Neural cell (in vitro differentiated cells): ENCODE results near the gene LRRC56. TPM values are rescaled to one million over a fixed set of nuclear protein-coding genes. Genes with fewer than 3 reads are reported as not detected.

Experiments
- H2AFZ ChIP-seq: fragments of 200-600, 300-800 bp; sonication (generic), shearing (Covaris generic); 2 replicates; pipeline ENCODE4 v1.6.0; 2014; ENCODE audit warnings: low read depth, mild to moderate bottlenecking, antibody characterized with exemption, low read length, moderate library complexity
- H3F3A ChIP-seq: fragments of 200-600 bp; shearing (Covaris generic); 2 replicates; pipeline ENCODE4 v1.6.1; 2016; ENCODE audit warnings: mild to moderate bottlenecking, moderate library complexity, mixed read lengths, antibody characterized with exemption, low read length; ENCODE audit not compliant: insufficient read depth, poor library complexity, severe bottlenecking
- H3K27ac ChIP-seq: fragments of 200-600, 300-800 bp; sonication (generic), shearing (Covaris generic); 2 replicates; pipeline ENCODE4 v1.5.1; 2014; ENCODE audit warnings: mild to moderate bottlenecking, low read length, moderate library complexity
- H3K27me3 ChIP-seq: fragments of 300-800, 200-600 bp; sonication (generic), shearing (Covaris generic); 2 replicates; pipeline ENCODE4 v1.6.0; 2014; ENCODE audit warnings: mild to moderate bottlenecking, low read depth, low read length, moderate library complexity; ENCODE audit not compliant: insufficient read depth
- H3K36me3 ChIP-seq: fragments of 300-800, 200-600 bp; sonication (generic), shearing (Covaris generic); 2 replicates; pipeline ENCODE4 v1.5.1; 2014; ENCODE audit warnings: mild to moderate bottlenecking, antibody characterized with exemption, low read length, moderate library complexity; ENCODE audit not compliant: insufficient read depth
- H3K4me2 ChIP-seq: fragments of 300-800, 200-600 bp; sonication (generic), shearing (Covaris generic); 2 replicates; pipeline ENCODE4 v1.6.0; 2014; ENCODE audit warnings: mild to moderate bottlenecking, low read length
- H3K4me3 ChIP-seq: fragments of 300-800, 200-600 bp; sonication (generic), shearing (Covaris generic); 2 replicates; pipeline ENCODE4 v1.5.1; 2014; ENCODE audit warnings: mild to moderate bottlenecking, low read length, moderate library complexity
- H3K79me2 ChIP-seq: fragments of 200-600 bp; shearing (Covaris generic); replicated peaks from 2 replicates; pipeline ENCODE4 v1.6.0; 2014; ENCODE audit warnings: mild to moderate bottlenecking, low read length, moderate library complexity; ENCODE audit not compliant: insufficient read depth
- H3K9ac ChIP-seq: fragments of 300-800, 200-600 bp; sonication (generic), shearing (Covaris generic); 2 replicates; pipeline ENCODE4 v1.6.1; 2016; ENCODE audit warnings: mild to moderate bottlenecking, low read length, mixed read lengths
- H3K9me2 ChIP-seq: fragments of 200-600 bp; shearing (Covaris generic); 2 replicates; pipeline ENCODE4 v1.6.1; 2016; ENCODE audit warnings: mild to moderate bottlenecking, low read length, mixed read lengths; ENCODE audit not compliant: insufficient read depth
- H3K9me3 ChIP-seq: fragments of 200-600, 300-800 bp; sonication (generic), shearing (Covaris generic); 2 replicates; pipeline ENCODE4 v1.6.1; 2016; ENCODE audit warnings: mild to moderate bottlenecking, mixed run types, low read length, moderate library complexity, mixed read lengths
- H4K20me1 ChIP-seq: fragments of 200-600 bp; shearing (Covaris generic); 2 replicates; pipeline ENCODE4 v1.6.1; 2016; ENCODE audit warnings: mild to moderate bottlenecking, mixed run types; ENCODE audit not compliant: insufficient read depth
- EP300 ChIP-seq: fragments of 450-650 bp; conservative IDR thresholded peaks from 2 replicates; pipeline ENCODE4 v1.6.1; 2014; ENCODE audit warnings: antibody characterized with exemption, mild to moderate bottlenecking, moderate library complexity; ENCODE audit not compliant: poor library complexity, severe bottlenecking
- EZH2 ChIP-seq: fragments of 200-600, 300-800 bp; shearing (Covaris generic), sonication (generic); IDR thresholded peaks from 2 replicates; pipeline ENCODE4 v1.6.1; 2014; ENCODE audit warnings: antibody characterized with exemption, low read length, borderline replicate concordance, mild to moderate bottlenecking; ENCODE audit not compliant: insufficient read depth, poor library complexity, severe bottlenecking
- MXI1 ChIP-seq: fragments of 450-650 bp; conservative IDR thresholded peaks from 2 replicates; pipeline ENCODE4 v1.6.1; 2014; ENCODE audit warnings: antibody characterized with exemption, mild to moderate bottlenecking; ENCODE audit not compliant: poor library complexity, severe bottlenecking
- POLR2AphosphoS5 ChIP-seq: IDR thresholded peaks from 2 replicates; pipeline ENCODE4 v1.6.1; 2012
- SMC3 ChIP-seq: fragments of 450-650 bp; conservative IDR thresholded peaks from 2 replicates; pipeline ENCODE4 v1.6.1; 2014; ENCODE audit warnings: antibody characterized with exemption, mild to moderate bottlenecking, moderate library complexity; ENCODE audit not compliant: poor library complexity
- TAF1 ChIP-seq: IDR thresholded peaks from 2 replicates; pipeline ENCODE4 v1.6.1; 2012; ENCODE audit warnings: low read depth
- polyA plus RNA-seq: library from polyadenylated mRNA; depleted of rRNA; stranded (reverse); fragments of >200 nt; gene quantifications from 2 replicates; pipeline ENCODE4 v1.2.3, GENCODE V29; 2014
- TF ChIP-seq, protein P1 (sequence below): IDR thresholded peaks from 2 replicates; pipeline ENCODE4 v1.6.1; 2012; ENCODE audit warnings: borderline replicate concordance
- TF ChIP-seq, protein P2 (sequence below): fragments of 450-650 bp; IDR thresholded peaks from 2 replicates; pipeline ENCODE4 v1.5.1; 2014; ENCODE audit warnings: antibody characterized with exemption, mild to moderate bottlenecking, moderate library complexity; ENCODE audit not compliant: poor library complexity, severe bottlenecking

LRRC56 gene
- polyA plus RNA-seq, 1 donor from 2014 or later, result 0.76 TPM

DNA sequence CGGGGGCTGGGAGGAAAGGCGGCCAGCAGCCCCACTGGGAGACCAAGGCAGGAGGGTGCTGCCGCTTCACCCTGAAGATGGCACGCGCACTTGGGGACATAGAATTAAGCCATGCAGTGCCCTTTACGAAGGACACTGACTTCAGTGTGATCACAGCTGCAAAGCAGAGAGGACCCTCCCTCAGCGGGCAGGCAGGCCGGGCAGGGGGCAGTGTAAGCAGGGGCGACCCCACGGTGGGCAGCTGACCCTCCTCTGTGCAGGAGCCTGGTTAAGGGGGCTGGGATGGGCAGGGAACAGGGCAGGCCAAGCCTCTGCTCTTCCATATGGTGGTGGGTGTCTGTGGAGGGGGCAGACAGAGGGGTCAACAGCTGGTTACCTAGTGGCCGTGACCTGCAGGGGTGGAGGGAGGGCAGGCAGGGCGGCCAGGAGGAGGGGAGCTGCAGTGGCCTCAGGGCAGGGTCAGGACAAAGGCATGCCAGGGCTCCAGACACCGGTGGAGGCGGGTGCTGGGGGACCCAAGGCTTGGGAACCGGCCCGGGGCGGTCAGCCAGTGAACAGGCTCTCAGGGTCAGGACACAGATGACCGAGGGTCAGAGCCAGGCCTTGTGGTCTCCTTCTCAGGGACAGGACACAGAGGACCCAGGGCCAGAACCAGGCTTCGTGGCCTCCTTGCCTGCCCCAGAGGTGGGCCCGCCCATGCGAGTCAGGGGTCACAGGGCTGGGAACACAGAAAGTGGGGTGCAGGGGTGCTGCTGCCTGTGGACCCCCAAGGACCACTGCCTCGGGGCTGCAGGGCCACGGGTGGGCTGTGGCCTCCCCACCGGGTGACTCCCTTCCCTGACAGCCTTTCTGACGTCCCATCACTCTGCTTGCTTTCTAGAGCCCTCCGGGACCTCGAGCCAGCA lies 16.0 kb downstream of the LRRC56 start:
- no peak overlapping the region for H3K9ac ChIP-seq
- H4K20me1 ChIP-seq, result no peaks in the 10 kb centered on the region
- no peaks in the 10 kb centered on the region for H3K36me3 ChIP-seq
- peaks cover 40% of the 10 kb centered on the region for H3K27me3 ChIP-seq
- H3F3A ChIP-seq, result no peaks in the 10 kb centered on the region
- no peak overlapping the region for H2AFZ ChIP-seq
- TF ChIP-seq, protein P1, sequence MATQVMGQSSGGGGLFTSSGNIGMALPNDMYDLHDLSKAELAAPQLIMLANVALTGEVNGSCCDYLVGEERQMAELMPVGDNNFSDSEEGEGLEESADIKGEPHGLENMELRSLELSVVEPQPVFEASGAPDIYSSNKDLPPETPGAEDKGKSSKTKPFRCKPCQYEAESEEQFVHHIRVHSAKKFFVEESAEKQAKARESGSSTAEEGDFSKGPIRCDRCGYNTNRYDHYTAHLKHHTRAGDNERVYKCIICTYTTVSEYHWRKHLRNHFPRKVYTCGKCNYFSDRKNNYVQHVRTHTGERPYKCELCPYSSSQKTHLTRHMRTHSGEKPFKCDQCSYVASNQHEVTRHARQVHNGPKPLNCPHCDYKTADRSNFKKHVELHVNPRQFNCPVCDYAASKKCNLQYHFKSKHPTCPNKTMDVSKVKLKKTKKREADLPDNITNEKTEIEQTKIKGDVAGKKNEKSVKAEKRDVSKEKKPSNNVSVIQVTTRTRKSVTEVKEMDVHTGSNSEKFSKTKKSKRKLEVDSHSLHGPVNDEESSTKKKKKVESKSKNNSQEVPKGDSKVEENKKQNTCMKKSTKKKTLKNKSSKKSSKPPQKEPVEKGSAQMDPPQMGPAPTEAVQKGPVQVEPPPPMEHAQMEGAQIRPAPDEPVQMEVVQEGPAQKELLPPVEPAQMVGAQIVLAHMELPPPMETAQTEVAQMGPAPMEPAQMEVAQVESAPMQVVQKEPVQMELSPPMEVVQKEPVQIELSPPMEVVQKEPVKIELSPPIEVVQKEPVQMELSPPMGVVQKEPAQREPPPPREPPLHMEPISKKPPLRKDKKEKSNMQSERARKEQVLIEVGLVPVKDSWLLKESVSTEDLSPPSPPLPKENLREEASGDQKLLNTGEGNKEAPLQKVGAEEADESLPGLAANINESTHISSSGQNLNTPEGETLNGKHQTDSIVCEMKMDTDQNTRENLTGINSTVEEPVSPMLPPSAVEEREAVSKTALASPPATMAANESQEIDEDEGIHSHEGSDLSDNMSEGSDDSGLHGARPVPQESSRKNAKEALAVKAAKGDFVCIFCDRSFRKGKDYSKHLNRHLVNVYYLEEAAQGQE, result no peak
- TF ChIP-seq, protein P2, sequence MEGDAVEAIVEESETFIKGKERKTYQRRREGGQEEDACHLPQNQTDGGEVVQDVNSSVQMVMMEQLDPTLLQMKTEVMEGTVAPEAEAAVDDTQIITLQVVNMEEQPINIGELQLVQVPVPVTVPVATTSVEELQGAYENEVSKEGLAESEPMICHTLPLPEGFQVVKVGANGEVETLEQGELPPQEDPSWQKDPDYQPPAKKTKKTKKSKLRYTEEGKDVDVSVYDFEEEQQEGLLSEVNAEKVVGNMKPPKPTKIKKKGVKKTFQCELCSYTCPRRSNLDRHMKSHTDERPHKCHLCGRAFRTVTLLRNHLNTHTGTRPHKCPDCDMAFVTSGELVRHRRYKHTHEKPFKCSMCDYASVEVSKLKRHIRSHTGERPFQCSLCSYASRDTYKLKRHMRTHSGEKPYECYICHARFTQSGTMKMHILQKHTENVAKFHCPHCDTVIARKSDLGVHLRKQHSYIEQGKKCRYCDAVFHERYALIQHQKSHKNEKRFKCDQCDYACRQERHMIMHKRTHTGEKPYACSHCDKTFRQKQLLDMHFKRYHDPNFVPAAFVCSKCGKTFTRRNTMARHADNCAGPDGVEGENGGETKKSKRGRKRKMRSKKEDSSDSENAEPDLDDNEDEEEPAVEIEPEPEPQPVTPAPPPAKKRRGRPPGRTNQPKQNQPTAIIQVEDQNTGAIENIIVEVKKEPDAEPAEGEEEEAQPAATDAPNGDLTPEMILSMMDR, result no peak
- TF ChIP-seq TAF1, result no peak
- no peak for TF ChIP-seq MXI1
- TF ChIP-seq EZH2, result no peak
- H3K4me3 ChIP-seq, result no peak overlapping the region
- H3K27ac ChIP-seq, result no peak overlapping the region
- no peaks in the 10 kb centered on the region for H3K79me2 ChIP-seq
- H3K9me3 ChIP-seq, result no peaks in the 10 kb centered on the region
- no peak overlapping the region for H3K4me2 ChIP-seq
- no peaks in the 10 kb centered on the region for H3K9me2 ChIP-seq

DNA sequence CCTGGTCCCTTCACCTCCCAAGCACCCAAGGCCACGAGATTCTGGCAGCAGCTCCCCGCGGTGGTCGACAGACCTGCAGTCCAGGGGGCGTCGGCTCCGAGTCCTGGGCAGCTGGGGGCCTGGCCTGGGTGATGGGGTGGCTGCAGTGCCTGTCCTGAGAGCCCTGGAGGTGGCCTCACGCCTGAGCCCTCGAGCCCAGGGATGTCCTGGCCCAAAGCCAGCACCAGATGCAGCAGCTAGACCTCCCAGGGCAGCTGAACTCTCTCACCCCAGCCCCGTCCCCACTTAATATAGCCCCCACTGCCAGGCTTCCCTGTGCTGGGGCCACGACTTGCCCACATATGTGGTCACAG lies 16.6 kb downstream of the LRRC56 start:
- no peaks in the 10 kb centered on the region for H3K9me3 ChIP-seq
- no peaks in the 10 kb centered on the region for H3F3A ChIP-seq
- H3K9ac ChIP-seq, result no peak overlapping the region
- H3K4me2 ChIP-seq, result no peak overlapping the region
- TF ChIP-seq POLR2AphosphoS5 (no peak), EP300 (no peak), SMC3 (no peak)
- no peak overlapping the region for H3K27ac ChIP-seq
- H3K27me3 ChIP-seq, result peaks cover 41% of the 10 kb centered on the region
- no peaks in the 10 kb centered on the region for H3K79me2 ChIP-seq
- no peak overlapping the region for H3K4me3 ChIP-seq
- H4K20me1 ChIP-seq, result no peaks in the 10 kb centered on the region
- H3K9me2 ChIP-seq, result no peaks in the 10 kb centered on the region
- H2AFZ ChIP-seq, result no peak overlapping the region
- H3K36me3 ChIP-seq, result no peaks in the 10 kb centered on the region
